ENCODE data around the gene CILP2. TPM values are rescaled to one million over a fixed set of nuclear protein-coding genes. Genes with fewer than 3 reads are reported as not detected.

Gene CILP2
- total RNA-seq, 1 experiment from 2014 or later, result 2.0 TPM

DNA sequence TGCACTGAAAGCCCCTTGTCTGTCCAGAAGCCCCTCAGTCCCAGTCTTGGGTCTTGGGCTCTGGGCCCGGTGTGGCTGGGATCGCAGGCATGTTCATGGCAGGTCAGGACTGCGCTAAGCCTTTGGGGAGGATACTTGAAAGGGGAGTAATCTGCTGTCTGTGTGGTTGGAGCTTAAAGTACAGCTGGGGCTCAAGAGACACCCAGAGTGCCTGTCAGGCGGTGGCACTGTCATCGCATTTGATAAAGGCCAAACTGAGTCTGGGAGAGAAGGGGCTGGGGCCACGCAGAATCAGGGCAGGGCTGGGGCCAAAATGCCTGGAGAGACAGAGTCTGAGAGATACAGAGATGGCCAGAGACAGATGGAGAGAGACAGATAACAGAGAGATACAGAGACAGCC lies 4.2 kb upstream of the CILP2 start:
- H3K4me3 ChIP-seq (ENCODE audit: low read length), result no peak overlapping the region
- no peak overlapping the region for H3K9ac ChIP-seq (ENCODE audit: low read length)
- intact Hi-C loops (cut with micrococcal nuclease), result loop anchor here (10.0 kb wide), 1 partner anchor 421 kb away; no protein-coding TSS in a partner anchor
- no peak overlapping the region for H3K4me2 ChIP-seq (ENCODE audit: low read length)
- BruUV-seq (replicated peaks), result TSS peak; percentile 17
- POLR2A ChIA-PET (ENCODE audit: unreplicated experiment), result no interaction called here
- CTCF ChIA-PET, result interaction anchor here (0.6 kb wide), 1 partner anchor 110 kb away, joined by 3 read pairs; no protein-coding TSS in a partner anchor
- TF ChIP-seq EZH2 (IDR thresholded peaks at IDR 0.05; ENCODE audit: low read length, unreplicated experiment), result no peak
- no peak overlapping the region for H2AFZ ChIP-seq (ENCODE audit: low read length)
- DNase-seq (no peak), ATAC-seq (no peak)
- no peaks in the 10 kb centered on the region for H3K27me3 ChIP-seq (ENCODE audit: low read length)
- no peaks in the 10 kb centered on the region for H3K36me3 ChIP-seq (ENCODE audit: low read depth, low read length)
- no peaks in the 10 kb centered on the region for H3K9me3 ChIP-seq (ENCODE audit: low read length)
- no peak overlapping the region for H3K27ac ChIP-seq (ENCODE audit: low read length)
- no peaks in the 10 kb centered on the region for H3K79me2 ChIP-seq (ENCODE audit: low read length)
- H3K9me2 ChIP-seq (replicated peaks; ENCODE audit: low read length), result no peaks in the 10 kb centered on the region
- H4K20me1 ChIP-seq (ENCODE audit: low read length), result no peaks in the 10 kb centered on the region
- H3F3A ChIP-seq (ENCODE audit: low read length, unreplicated experiment), result no peaks in the 10 kb centered on the region
- peaks cover 4% of the 10 kb centered on the region; the same call in 1 of the 2 replicates for H3K4me1 ChIP-seq (ENCODE audit: insufficient read depth, low read length)

DNA sequence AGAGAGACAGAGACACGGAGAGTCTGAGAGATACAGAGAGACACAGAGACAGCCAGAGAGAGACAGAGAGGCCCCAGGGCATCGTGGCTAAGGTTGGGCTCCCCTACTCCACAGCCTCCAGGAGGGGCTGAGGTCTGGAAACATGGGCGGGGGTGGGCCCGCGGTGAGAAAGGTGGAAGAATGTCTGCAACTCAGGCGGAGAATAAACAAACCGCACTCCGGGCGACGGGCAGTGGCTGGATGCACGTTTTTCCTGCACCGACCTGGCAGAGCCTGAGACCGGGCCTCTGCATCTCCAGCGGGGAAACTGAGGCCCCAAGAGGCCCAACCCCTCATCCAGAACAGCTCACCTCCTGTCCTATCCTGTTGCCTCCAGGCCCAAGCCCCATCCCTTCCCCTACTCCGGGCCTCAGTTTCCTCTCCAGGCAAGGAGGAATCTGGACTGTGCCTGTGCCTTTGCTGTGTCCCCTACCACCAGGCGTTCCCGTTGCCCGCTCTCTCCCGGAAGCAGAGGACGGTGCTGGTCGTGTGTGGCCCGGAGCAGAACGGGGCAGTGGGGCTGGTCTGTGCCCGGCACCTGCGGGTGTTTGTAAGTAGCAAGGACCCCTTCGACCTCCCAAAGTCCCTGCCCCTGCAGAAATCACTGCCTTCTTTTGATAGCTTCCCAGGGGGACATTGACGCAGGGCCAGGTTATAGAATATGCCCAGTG lies 3.4 kb upstream of the CILP2 start:
- DNase-seq (no peak), ATAC-seq (no peak)
- intact Hi-C loops (cut with micrococcal nuclease), result loop anchor here (10.0 kb wide), 1 partner anchor 420 kb away; no protein-coding TSS in a partner anchor
- H3K27ac ChIP-seq (ENCODE audit: low read length), result no peak overlapping the region
- H3K4me2 ChIP-seq (ENCODE audit: low read length), result no peak overlapping the region
- H3K27me3 ChIP-seq (ENCODE audit: low read length), result no peaks in the 10 kb centered on the region
- no peaks in the 10 kb centered on the region for H3K79me2 ChIP-seq (ENCODE audit: low read length)
- no TSS peak for BruUV-seq (replicated peaks)
- no peak overlapping the region for H3K9ac ChIP-seq (ENCODE audit: low read length)
- no peak overlapping the region for H2AFZ ChIP-seq (ENCODE audit: low read length)
- no peaks in the 10 kb centered on the region for H3F3A ChIP-seq (ENCODE audit: low read length, unreplicated experiment)
- H3K9me3 ChIP-seq (ENCODE audit: low read length), result no peaks in the 10 kb centered on the region
- H3K36me3 ChIP-seq (ENCODE audit: low read depth, low read length), result no peaks in the 10 kb centered on the region
- H4K20me1 ChIP-seq (ENCODE audit: low read length), result no peaks in the 10 kb centered on the region
- H3K4me3 ChIP-seq (ENCODE audit: low read length), result no peak overlapping the region
- POLR2A ChIA-PET (ENCODE audit: unreplicated experiment), result no interaction called here
- CTCF ChIA-PET, result no interaction called here
- TF ChIP-seq, protein P1, sequence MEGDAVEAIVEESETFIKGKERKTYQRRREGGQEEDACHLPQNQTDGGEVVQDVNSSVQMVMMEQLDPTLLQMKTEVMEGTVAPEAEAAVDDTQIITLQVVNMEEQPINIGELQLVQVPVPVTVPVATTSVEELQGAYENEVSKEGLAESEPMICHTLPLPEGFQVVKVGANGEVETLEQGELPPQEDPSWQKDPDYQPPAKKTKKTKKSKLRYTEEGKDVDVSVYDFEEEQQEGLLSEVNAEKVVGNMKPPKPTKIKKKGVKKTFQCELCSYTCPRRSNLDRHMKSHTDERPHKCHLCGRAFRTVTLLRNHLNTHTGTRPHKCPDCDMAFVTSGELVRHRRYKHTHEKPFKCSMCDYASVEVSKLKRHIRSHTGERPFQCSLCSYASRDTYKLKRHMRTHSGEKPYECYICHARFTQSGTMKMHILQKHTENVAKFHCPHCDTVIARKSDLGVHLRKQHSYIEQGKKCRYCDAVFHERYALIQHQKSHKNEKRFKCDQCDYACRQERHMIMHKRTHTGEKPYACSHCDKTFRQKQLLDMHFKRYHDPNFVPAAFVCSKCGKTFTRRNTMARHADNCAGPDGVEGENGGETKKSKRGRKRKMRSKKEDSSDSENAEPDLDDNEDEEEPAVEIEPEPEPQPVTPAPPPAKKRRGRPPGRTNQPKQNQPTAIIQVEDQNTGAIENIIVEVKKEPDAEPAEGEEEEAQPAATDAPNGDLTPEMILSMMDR (conservative IDR thresholded peaks at IDR 0.05; ENCODE audit: low read depth, low read length), result no peak
- no peak for TF ChIP-seq EZH2phosphoT487 (IDR thresholded peaks at IDR 0.05; ENCODE audit: borderline replicate concordance, low read length)
- TF ChIP-seq EZH2 (IDR thresholded peaks at IDR 0.05; ENCODE audit: low read length, unreplicated experiment), result no peak
- no peaks in the 10 kb centered on the region for H3K9me2 ChIP-seq (replicated peaks; ENCODE audit: low read length)
- peaks cover 4% of the 10 kb centered on the region; the same call in 1 of the 2 replicates for H3K4me1 ChIP-seq (ENCODE audit: insufficient read depth, low read length)

DNA sequence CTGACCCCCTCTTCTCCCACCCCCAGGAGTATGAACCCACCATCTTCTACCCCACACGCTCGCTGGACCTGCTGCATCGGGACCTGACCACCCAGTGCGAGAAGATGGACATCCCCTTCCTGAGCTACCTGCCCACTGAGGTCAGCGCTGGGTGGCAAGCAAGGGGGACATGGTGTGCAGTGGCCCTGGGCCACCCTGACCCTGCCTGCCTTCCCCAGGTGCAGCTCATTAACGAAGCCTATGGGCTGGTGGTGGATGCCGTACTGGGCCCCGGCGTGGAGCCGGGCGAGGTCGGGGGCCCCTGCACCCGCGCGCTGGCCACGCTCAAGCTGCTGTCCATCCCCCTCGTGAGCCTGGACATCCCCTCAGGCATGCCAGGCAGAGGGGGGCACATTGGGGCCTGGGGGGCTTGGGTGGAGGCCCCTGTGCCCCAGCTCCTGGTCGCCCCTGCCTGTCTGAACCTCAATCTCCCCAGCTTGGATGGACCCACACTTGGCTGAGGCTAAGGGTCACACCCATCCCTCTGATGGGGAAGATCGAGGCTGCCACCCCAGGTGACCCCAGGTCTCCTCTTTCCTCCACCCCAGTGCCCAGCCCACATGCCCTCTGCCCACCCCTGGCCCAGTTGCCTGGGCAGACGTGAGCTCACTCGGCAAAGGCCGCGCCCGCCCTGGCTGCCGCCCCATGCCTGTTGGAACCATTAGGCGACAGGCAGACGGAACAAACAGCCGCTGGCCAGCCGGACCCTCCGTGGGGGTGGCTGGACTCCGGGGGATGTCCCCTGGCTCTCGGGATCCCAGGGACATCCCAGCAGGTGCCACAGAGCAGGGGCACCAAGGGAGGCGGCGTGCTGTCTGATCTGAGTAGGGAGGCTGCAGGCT lies 2.5 kb upstream of the CILP2 start:
- no TSS peak for BruUV-seq (replicated peaks)
- no peaks in the 10 kb centered on the region for H3K9me2 ChIP-seq (replicated peaks; ENCODE audit: low read length)
- H3K79me2 ChIP-seq (ENCODE audit: low read length), result no peaks in the 10 kb centered on the region
- H4K20me1 ChIP-seq (ENCODE audit: low read length), result no peaks in the 10 kb centered on the region
- no peaks in the 10 kb centered on the region for H3K36me3 ChIP-seq (ENCODE audit: low read depth, low read length)
- H3K4me1 ChIP-seq (ENCODE audit: insufficient read depth, low read length), result peaks cover 4% of the 10 kb centered on the region; the same call in 1 of the 2 replicates
- ChIA-PET CTCF (no interaction called here), POLR2A (ENCODE audit: unreplicated experiment) (no interaction called here)
- no peak overlapping the region for H2AFZ ChIP-seq (ENCODE audit: low read length)
- no peak overlapping the region for H3K9ac ChIP-seq (ENCODE audit: low read length)
- no peaks in the 10 kb centered on the region for H3F3A ChIP-seq (ENCODE audit: low read length, unreplicated experiment)
- H3K4me2 ChIP-seq (ENCODE audit: low read length), result no peak overlapping the region
- no peaks in the 10 kb centered on the region for H3K9me3 ChIP-seq (ENCODE audit: low read length)
- H3K4me3 ChIP-seq (ENCODE audit: low read length), result no peak overlapping the region
- intact Hi-C loops (cut with micrococcal nuclease), result loop anchor here (10.0 kb wide), 1 partner anchor 419 kb away; no protein-coding TSS in a partner anchor
- no peaks in the 10 kb centered on the region for H3K27me3 ChIP-seq (ENCODE audit: low read length)
- no peak for ATAC-seq
- no peak for DNase-seq
- TF ChIP-seq EZH2 (IDR thresholded peaks at IDR 0.05; ENCODE audit: low read length, unreplicated experiment) (no peak), EZH2phosphoT487 (IDR thresholded peaks at IDR 0.05; ENCODE audit: borderline replicate concordance, low read length) (no peak)
- TF ChIP-seq, protein P1 (conservative IDR thresholded peaks at IDR 0.05; ENCODE audit: low read depth, low read length), result no peak
- H3K27ac ChIP-seq (ENCODE audit: low read length), result no peak overlapping the region

All from PC-3 (cell line).